Measurements from ENCODE around the gene C19orf38.

The C19orf38 gene

DNA sequence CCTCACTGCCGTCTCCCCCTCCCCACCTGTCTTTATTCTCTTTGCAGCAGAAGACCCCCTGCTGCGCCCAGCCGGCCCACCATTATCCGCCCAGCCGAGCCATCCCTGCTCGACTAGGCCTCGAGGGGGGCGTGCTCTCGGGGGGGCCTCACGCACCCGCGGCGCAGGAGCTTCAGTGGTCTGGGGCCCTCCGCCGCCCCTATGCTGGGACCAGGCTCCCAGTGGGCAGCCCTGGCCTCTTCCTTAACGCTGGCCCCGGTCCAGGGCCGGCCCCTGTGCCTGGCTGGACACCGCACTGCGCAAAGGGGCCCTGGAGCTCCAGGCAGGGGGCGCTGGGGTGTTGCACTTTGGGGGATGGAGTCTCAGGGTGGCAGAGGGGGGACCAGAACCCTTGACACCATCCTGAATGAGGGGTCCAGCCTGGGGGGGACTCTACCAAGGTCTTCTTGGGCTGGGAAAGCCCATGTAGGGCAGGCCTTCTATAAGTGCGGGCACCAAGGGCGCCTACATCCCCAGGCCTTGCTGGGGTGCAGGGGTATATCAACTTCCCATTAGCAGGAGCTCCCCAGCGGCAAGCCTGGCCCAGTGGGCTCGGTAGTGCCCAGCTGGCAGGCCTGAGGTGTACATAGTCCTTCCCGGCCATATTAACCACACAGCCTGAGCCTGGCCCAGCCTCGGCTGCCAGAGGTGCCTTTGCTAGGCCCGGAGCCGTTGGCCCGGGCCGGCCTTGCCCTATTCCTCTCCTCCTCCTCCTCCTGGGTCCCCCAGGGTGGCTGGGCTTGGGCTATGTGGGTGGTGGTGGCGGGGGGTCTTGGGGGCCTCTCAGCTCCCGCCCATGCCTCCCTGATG lies 17.1 kb upstream of the C19orf38 start:
- H3K4me2 ChIP-seq (ENCODE audit: low read depth, low read length, poor library complexity, severe bottlenecking): no peak overlapping the region
- no peak overlapping the region for H3K4me3 ChIP-seq (ENCODE audit: low read length, poor library complexity, severe bottlenecking)
- peaks cover 7% of the 10 kb centered on the region for H4K20me1 ChIP-seq (ENCODE audit: insufficient read depth, low read length, poor library complexity, severe bottlenecking)
- no peaks in the 10 kb centered on the region for H3K27me3 ChIP-seq (ENCODE audit: insufficient read depth, low read length, poor library complexity, severe bottlenecking)
- no peaks in the 10 kb centered on the region; the same call in 1 of the 2 replicates for H3F3A ChIP-seq (ENCODE audit: low read depth)
- no peaks in the 10 kb centered on the region for H3K9me2 ChIP-seq (replicated peaks; ENCODE audit: low read depth, low read length)
- H2AFZ ChIP-seq (ENCODE audit: low read length): no peak overlapping the region
- H3K36me3 ChIP-seq (ENCODE audit: insufficient read depth, low read length): peaks cover 47% of the 10 kb centered on the region; the same call in 1 of the 2 replicates
- TF ChIP-seq EZH2phosphoT487 (IDR thresholded peaks at IDR 0.05; ENCODE audit: borderline replicate concordance): no peak
- TF ChIP-seq, protein P1, sequence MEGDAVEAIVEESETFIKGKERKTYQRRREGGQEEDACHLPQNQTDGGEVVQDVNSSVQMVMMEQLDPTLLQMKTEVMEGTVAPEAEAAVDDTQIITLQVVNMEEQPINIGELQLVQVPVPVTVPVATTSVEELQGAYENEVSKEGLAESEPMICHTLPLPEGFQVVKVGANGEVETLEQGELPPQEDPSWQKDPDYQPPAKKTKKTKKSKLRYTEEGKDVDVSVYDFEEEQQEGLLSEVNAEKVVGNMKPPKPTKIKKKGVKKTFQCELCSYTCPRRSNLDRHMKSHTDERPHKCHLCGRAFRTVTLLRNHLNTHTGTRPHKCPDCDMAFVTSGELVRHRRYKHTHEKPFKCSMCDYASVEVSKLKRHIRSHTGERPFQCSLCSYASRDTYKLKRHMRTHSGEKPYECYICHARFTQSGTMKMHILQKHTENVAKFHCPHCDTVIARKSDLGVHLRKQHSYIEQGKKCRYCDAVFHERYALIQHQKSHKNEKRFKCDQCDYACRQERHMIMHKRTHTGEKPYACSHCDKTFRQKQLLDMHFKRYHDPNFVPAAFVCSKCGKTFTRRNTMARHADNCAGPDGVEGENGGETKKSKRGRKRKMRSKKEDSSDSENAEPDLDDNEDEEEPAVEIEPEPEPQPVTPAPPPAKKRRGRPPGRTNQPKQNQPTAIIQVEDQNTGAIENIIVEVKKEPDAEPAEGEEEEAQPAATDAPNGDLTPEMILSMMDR (conservative IDR thresholded peaks at IDR 0.05; ENCODE audit: low read length): no peak
- H3K9me3 ChIP-seq (ENCODE audit: insufficient read depth, low read depth, low read length): no peaks in the 10 kb centered on the region
- no peaks in the 10 kb centered on the region; the same call in 1 of the 2 replicates for H3K79me2 ChIP-seq (ENCODE audit: insufficient read depth, low read length)
- H3K4me1 ChIP-seq (ENCODE audit: insufficient read depth, low read length, poor library complexity, severe bottlenecking): peaks cover 6% of the 10 kb centered on the region
- H3K9ac ChIP-seq (ENCODE audit: low read depth, low read length, poor library complexity, severe bottlenecking): no peak overlapping the region

DNA sequence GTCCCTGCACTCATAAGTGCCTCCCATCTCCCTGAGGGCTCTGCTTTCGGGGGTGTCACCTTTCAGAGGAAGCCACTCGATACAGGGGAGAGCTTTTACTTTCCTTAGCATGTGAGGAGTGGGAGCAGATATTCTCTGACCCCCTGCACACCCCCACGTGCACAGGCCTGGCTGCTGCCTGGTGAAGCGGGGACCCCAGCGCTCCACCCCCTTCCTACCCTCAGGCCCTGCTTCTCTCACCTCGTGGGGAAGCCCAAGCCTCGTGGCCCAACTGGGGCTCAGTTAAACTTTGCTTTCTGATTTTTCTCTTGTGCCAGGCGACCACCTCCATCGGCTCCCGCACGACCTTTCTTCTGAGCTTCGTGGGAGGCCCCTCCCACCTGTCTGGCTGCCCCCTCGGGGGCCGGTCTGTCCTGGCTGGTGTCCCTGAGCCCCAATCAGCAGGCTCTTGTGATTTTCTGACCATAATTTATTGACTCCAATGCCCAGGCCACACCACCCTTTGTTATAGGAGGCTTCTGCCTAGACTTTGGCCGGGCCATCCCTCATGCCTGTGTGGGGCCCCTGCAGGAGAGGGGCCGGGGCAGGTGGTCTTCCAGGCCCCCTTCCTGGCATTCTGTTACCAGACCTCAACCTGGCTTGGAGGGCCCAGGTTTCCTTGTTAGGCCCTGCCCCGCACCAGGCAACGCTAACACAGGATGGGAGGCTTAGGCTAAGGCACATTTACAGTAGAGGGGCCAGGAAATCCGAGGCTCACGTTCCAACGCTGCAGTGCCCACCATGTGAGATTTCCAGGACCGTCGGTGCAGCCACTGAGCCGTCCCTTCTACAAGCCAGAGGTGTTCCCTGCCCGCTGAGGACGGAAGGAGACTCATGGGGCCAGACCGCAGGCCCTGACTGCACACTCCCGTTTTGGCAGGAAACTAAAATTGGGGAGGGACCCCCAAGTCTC lies 16.0 kb upstream of the C19orf38 start:
- H3K9me2 ChIP-seq (replicated peaks; ENCODE audit: low read depth, low read length): no peaks in the 10 kb centered on the region
- no peaks in the 10 kb centered on the region; the same call in none of the 2 replicates for H3K79me2 ChIP-seq (ENCODE audit: insufficient read depth, low read length)
- no peak overlapping the region for H2AFZ ChIP-seq (ENCODE audit: low read length)
- peaks cover 14% of the 10 kb centered on the region for H3K4me1 ChIP-seq (ENCODE audit: insufficient read depth, low read length, poor library complexity, severe bottlenecking)
- TF ChIP-seq, protein P1 (conservative IDR thresholded peaks at IDR 0.05; ENCODE audit: low read length): no peak
- TF ChIP-seq EZH2phosphoT487 (IDR thresholded peaks at IDR 0.05; ENCODE audit: borderline replicate concordance): no peak
- no peaks in the 10 kb centered on the region; the same call in 1 of the 2 replicates for H3F3A ChIP-seq (ENCODE audit: low read depth)
- H4K20me1 ChIP-seq (ENCODE audit: insufficient read depth, low read length, poor library complexity, severe bottlenecking): peaks cover 7% of the 10 kb centered on the region
- no peak overlapping the region for H3K9ac ChIP-seq (ENCODE audit: low read depth, low read length, poor library complexity, severe bottlenecking)
- H3K9me3 ChIP-seq (ENCODE audit: insufficient read depth, low read depth, low read length): no peaks in the 10 kb centered on the region
- H3K4me3 ChIP-seq (ENCODE audit: low read length, poor library complexity, severe bottlenecking): no peak overlapping the region
- H3K36me3 ChIP-seq (ENCODE audit: insufficient read depth, low read length): peaks cover 37% of the 10 kb centered on the region; the same call in 1 of the 2 replicates
- no peaks in the 10 kb centered on the region for H3K27me3 ChIP-seq (ENCODE audit: insufficient read depth, low read length, poor library complexity, severe bottlenecking)
- H3K4me2 ChIP-seq (ENCODE audit: low read depth, low read length, poor library complexity, severe bottlenecking): no peak overlapping the region

DNA sequence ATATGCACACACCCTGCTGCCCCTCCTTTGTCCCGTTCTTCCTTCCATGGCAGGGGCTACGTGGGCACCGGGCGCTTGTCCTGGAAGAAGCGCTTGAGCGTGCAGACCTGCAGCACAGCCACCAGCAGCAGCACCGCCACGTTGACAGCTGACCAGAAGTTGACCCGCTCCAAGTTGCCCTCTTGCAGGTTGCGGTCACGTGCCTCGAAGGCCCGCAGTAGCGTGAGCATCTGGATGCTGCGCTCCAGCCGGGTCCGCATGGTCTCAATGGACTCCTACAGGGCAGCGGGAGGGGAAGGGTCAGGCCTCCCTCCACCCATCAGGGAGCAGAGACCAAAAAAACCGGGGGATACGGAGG lies 15.3 kb upstream of the C19orf38 start:
- H3K9ac ChIP-seq (ENCODE audit: low read depth, low read length, poor library complexity, severe bottlenecking): no peak overlapping the region
- no peak for TF ChIP-seq EZH2phosphoT487 (IDR thresholded peaks at IDR 0.05; ENCODE audit: borderline replicate concordance)
- TF ChIP-seq, protein P1 (conservative IDR thresholded peaks at IDR 0.05; ENCODE audit: low read length): no peak
- peaks cover 7% of the 10 kb centered on the region for H4K20me1 ChIP-seq (ENCODE audit: insufficient read depth, low read length, poor library complexity, severe bottlenecking)

More for the DNA sequence above, 15.3 kb upstream of the C19orf38 start:
- H2AFZ ChIP-seq (ENCODE audit: low read length): no peak overlapping the region
- no peaks in the 10 kb centered on the region; the same call in none of the 2 replicates for H3K79me2 ChIP-seq (ENCODE audit: insufficient read depth, low read length)
- H3K9me2 ChIP-seq (replicated peaks; ENCODE audit: low read depth, low read length): no peaks in the 10 kb centered on the region
- no peaks in the 10 kb centered on the region for H3K9me3 ChIP-seq (ENCODE audit: insufficient read depth, low read depth, low read length)
- no peak overlapping the region for H3K4me2 ChIP-seq (ENCODE audit: low read depth, low read length, poor library complexity, severe bottlenecking)
- H3K4me1 ChIP-seq (ENCODE audit: insufficient read depth, low read length, poor library complexity, severe bottlenecking): peaks cover 14% of the 10 kb centered on the region
- H3K4me3 ChIP-seq (ENCODE audit: low read length, poor library complexity, severe bottlenecking): no peak overlapping the region
- no peaks in the 10 kb centered on the region for H3K27me3 ChIP-seq (ENCODE audit: insufficient read depth, low read length, poor library complexity, severe bottlenecking)
- H3K36me3 ChIP-seq (ENCODE audit: insufficient read depth, low read length): peaks cover 37% of the 10 kb centered on the region; the same call in 1 of the 2 replicates
- H3F3A ChIP-seq (ENCODE audit: low read depth): no peaks in the 10 kb centered on the region; the same call in 1 of the 2 replicates

Data from Loucy (cell line).